HuH-7 (cell line): ENCODE measurements around the gene BMPR2.
"Not testable (repeated sequence)": the region's sequence is repeated elsewhere in the genome, so short reads cannot be mapped to it uniquely, and the experiment has no call there.

Experiments used
- DNase-seq: peaks from one replicate; pipeline ENCODE4 v3.0.0; 2011; ENCODE audit warnings: low spot score

BMPR2 gene

GRCh38 chr2:202535290-202535689, 159.2 kb downstream of the BMPR2 start:
- not testable (repeated sequence) for DNase-seq

GRCh38 chr2:202541137-202541536, 165.0 kb downstream of the BMPR2 start:
- no peak for DNase-seq

GRCh38 chr2:202542142-202542541, 166.0 kb downstream of the BMPR2 start:
- DNase-seq = no peak

- DNase-seq = no peak
Observed at GRCh38 chr2:202545523-202545922, 169.4 kb downstream of the BMPR2 start.

GRCh38 chr2:202545931-202546330, 169.8 kb downstream of the BMPR2 start:
- no peak for DNase-seq

GRCh38 chr2:202546499-202547141, 170.5 kb downstream of the BMPR2 start:
- not testable (repeated sequence) for DNase-seq

- no peak for DNase-seq
Observed at GRCh38 chr2:202548240-202548639, 172.1 kb downstream of the BMPR2 start.

- not testable (repeated sequence) for DNase-seq
Observed at GRCh38 chr2:202551000-202551399, 174.9 kb downstream of the BMPR2 start.

- no peak for DNase-seq
Observed at GRCh38 chr2:202555356-202555755, 179.2 kb downstream of the BMPR2 start.

- DNase-seq = no peak
Observed at GRCh38 chr2:202560200-202560599, 184.1 kb downstream of the BMPR2 start.

- DNase-seq = no peak
Observed at GRCh38 chr2:202564226-202564625, 188.1 kb downstream of the BMPR2 start.

GRCh38 chr2:202566286-202566685, 190.2 kb downstream of the BMPR2 start:
- DNase-seq = no peak

- no peak for DNase-seq
Observed at GRCh38 chr2:202574541-202574940, 198.4 kb downstream of the BMPR2 start.

- DNase-seq = not testable (repeated sequence)
Observed at GRCh38 chr2:202575194-202575593, 199.1 kb downstream of the BMPR2 start.

GRCh38 chr2:202577250-202578183, 201.4 kb downstream of the BMPR2 start:
- DNase-seq = no peak

GRCh38 chr2:202582846-202583245, 206.7 kb downstream of the BMPR2 start:
- DNase-seq = not testable (repeated sequence)

GRCh38 chr2:202583709-202584219, 207.6 kb downstream of the BMPR2 start:
- DNase-seq = no peak

GRCh38 chr2:202588647-202589581, 212.8 kb downstream of the BMPR2 start:
- peak; percentile 67 for DNase-seq

- DNase-seq = no peak
Observed at GRCh38 chr2:202589582-202589949, 213.4 kb downstream of the BMPR2 start.

GRCh38 chr2:202592566-202592965, 216.4 kb downstream of the BMPR2 start:
- DNase-seq = no peak

GRCh38 chr2:202599105-202599504, 223.0 kb downstream of the BMPR2 start:
- no peak for DNase-seq

GRCh38 chr2:202599911-202600310, 223.8 kb downstream of the BMPR2 start:
- DNase-seq = no peak
